Keratinocyte (primary cell): Measurements from ENCODE around the gene OBSCN. TPM values are rescaled to one million over a fixed set of nuclear protein-coding genes. Genes with fewer than 3 reads are reported as not detected.

ENCODE experiments used
- DNase-seq: peaks from one replicate; pipeline ENCODE4 v3.0.0-alpha.2; 2011; ENCODE audit warnings: low read depth, missing footprints, low spot score
- FAIRE-seq: peaks from 2 replicates; lab custom pipeline; 2011; peaks lifted over from hg19 to GRCh38; lab: Jason Lieb, UNC
- H2AFZ ChIP-seq: 2 replicates; pipeline ENCODE4 v1.6.0; 2012; ENCODE audit warnings: low read length, control low read depth, inconsistent platforms; ENCODE audit not compliant: control insufficient read depth
- H3K27ac ChIP-seq: 2 replicates; pipeline ENCODE4 v1.5.1; 2011; ENCODE audit warnings: low read length; ENCODE audit not compliant: control insufficient read depth, insufficient read depth
- H3K27me3 ChIP-seq: 3 replicates; pipeline ENCODE4 v1.6.0; 2011; ENCODE audit warnings: low read length; ENCODE audit not compliant: control insufficient read depth, insufficient read depth; ENCODE audit errors: extremely low read depth
- H3K36me3 ChIP-seq, 2 experiments: 2 replicates in 1 of 2; 3 replicates in 1 of 2; pipeline ENCODE4 v1.5.1; 2011; ENCODE audit warnings: low read length in 2 of 2, mild to moderate bottlenecking in 1 of 2; ENCODE audit not compliant: control insufficient read depth in 2 of 2, insufficient read depth in 2 of 2; ENCODE audit errors: extremely low read depth in 1 of 2
- H3K4me1 ChIP-seq: 3 replicates; pipeline ENCODE4 v1.5.1; 2011; ENCODE audit warnings: low read length; ENCODE audit not compliant: control insufficient read depth, insufficient read depth; ENCODE audit errors: extremely low read depth
- H3K4me2 ChIP-seq: 3 replicates; pipeline ENCODE4 v1.6.0; 2011; ENCODE audit warnings: low read depth, low read length; ENCODE audit not compliant: control insufficient read depth, insufficient read depth; ENCODE audit errors: extremely low read depth
- H3K4me3 ChIP-seq, 3 experiments: fragments of 200-600 bp in 1 of 3; sonication (generic) in 1 of 3; 2 replicates in 2 of 3; 3 replicates in 1 of 3; pipeline ENCODE4 v1.5.1; 2011 to 2016; ENCODE audit warnings: low read length in 3 of 3, mild to moderate bottlenecking in 3 of 3, control low read depth in 2 of 3, inconsistent platforms in 1 of 3, low read depth in 1 of 3, mixed read lengths in 1 of 3, mixed run types in 1 of 3, moderate library complexity in 1 of 3; ENCODE audit not compliant: control insufficient read depth in 2 of 3, insufficient read depth in 2 of 3; ENCODE audit errors: extremely low read depth in 1 of 3
- H3K79me2 ChIP-seq: 2 replicates; pipeline ENCODE4 v1.6.0; 2012; ENCODE audit warnings: low read length; ENCODE audit not compliant: control insufficient read depth, insufficient read depth
- H3K9ac ChIP-seq: 3 replicates; pipeline ENCODE4 v1.6.0; 2011; ENCODE audit warnings: low read length; ENCODE audit not compliant: control insufficient read depth, insufficient read depth; ENCODE audit errors: extremely low read depth
- H3K9me1 ChIP-seq: 3 replicates; pipeline ENCODE4 v1.6.0; 2011; ENCODE audit warnings: low read length; ENCODE audit not compliant: control insufficient read depth, insufficient read depth; ENCODE audit errors: extremely low read depth
- H3K9me3 ChIP-seq: 2 replicates; pipeline ENCODE4 v1.5.1; 2012; ENCODE audit warnings: low read depth, low read length; ENCODE audit not compliant: control insufficient read depth
- H4K20me1 ChIP-seq: 3 replicates; pipeline ENCODE4 v1.6.0; 2011; ENCODE audit warnings: low read length; ENCODE audit not compliant: control insufficient read depth, insufficient read depth; ENCODE audit errors: extremely low read depth
- EZH2 ChIP-seq: IDR thresholded peaks from one replicate; pipeline ENCODE4 v1.6.1; 2012; ENCODE audit warnings: inconsistent platforms, mild to moderate bottlenecking, low read length, moderate library complexity
- dilution Hi-C: fragments of 300-500 bp; cut with MboI; formaldehyde crosslinking; loops from one replicate; pipeline ENCODE4 v1.7.0; 2020; ENCODE audit warnings: low sequenced_read_pairs; ENCODE audit not compliant: extremely low pct_ligation_motif_present
- polyA plus RNA-seq, 5 experiments: library from polyadenylated mRNA; depleted of rRNA in 3 of 5; stranded (reverse) in 3 of 5; stranded (forward) in 1 of 5; unstranded in 1 of 5; fragments of >200 nt; gene quantifications; 1 replicate in 1 of 5; 2 replicates in 3 of 5; 3 replicates in 1 of 5; pipeline versions ENCODE4 v1.2.1 to v1.2.3, GENCODE V29; 2011 to 2012; ENCODE audit warnings: missing spikeins in 2 of 5, low read depth in 1 of 5, low replicate concordance in 1 of 5
- TF ChIP-seq, protein P1 (sequence below), 3 experiments: IDR thresholded peaks in 1 of 3; conservative IDR thresholded peaks in 1 of 3; optimal IDR thresholded peaks in 1 of 3; 2 replicates in 2 of 3; 3 replicates in 1 of 3; pipeline versions ENCODE3 to v1.5.1; 2011; ENCODE audit warnings: low read length in 3 of 3, mild to moderate bottlenecking in 3 of 3, moderate library complexity in 2 of 3, control low read depth in 1 of 3, inconsistent platforms in 1 of 3; ENCODE audit not compliant: insufficient read depth in 2 of 3; ENCODE audit errors: extremely low read depth in 1 of 3

OBSCN gene
- polyA plus RNA-seq, 1 donor (not counting 4 experiments of a cell fraction or from before 2014, with no cell fraction given) = 1.8 TPM

- no peak for TF ChIP-seq EZH2
- TF ChIP-seq, protein P1, sequence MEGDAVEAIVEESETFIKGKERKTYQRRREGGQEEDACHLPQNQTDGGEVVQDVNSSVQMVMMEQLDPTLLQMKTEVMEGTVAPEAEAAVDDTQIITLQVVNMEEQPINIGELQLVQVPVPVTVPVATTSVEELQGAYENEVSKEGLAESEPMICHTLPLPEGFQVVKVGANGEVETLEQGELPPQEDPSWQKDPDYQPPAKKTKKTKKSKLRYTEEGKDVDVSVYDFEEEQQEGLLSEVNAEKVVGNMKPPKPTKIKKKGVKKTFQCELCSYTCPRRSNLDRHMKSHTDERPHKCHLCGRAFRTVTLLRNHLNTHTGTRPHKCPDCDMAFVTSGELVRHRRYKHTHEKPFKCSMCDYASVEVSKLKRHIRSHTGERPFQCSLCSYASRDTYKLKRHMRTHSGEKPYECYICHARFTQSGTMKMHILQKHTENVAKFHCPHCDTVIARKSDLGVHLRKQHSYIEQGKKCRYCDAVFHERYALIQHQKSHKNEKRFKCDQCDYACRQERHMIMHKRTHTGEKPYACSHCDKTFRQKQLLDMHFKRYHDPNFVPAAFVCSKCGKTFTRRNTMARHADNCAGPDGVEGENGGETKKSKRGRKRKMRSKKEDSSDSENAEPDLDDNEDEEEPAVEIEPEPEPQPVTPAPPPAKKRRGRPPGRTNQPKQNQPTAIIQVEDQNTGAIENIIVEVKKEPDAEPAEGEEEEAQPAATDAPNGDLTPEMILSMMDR (optimal IDR thresholded peaks at IDR 0.05 in 1 of 3, IDR thresholded peaks at IDR 0.05 in 1 of 3, conservative IDR thresholded peaks at IDR 0.05 in 1 of 3; ENCODE audit: extremely low read depth in 1 of 3, insufficient read depth in 2 of 3, low read length in 3 of 3) = no peak
- Histone ChIP-seq H3K79me2 (no peaks in the 10 kb centered on the region), H3K4me2 (no peak overlapping the region), H3K36me3 (no peaks in the 10 kb centered on the region), H3K9ac (no peak overlapping the region), H3K27me3 (peaks cover 21% of the 10 kb centered on the region), H2AFZ (no peak overlapping the region), H3K4me3 (no peak overlapping the region), H3K27ac (no peak overlapping the region), H3K9me1 (no peaks in the 10 kb centered on the region), H4K20me1 (no peaks in the 10 kb centered on the region), H3K4me1 (peaks cover 2% of the 10 kb centered on the region), H3K9me3 (no peaks in the 10 kb centered on the region)
- dilution Hi-C loops = no loop called here
- FAIRE-seq (no peak), DNase-seq (no peak)
Measured at GRCh38 chr1:228375578-228376261, 167.9 kb downstream of the OBSCN start.

DNA sequence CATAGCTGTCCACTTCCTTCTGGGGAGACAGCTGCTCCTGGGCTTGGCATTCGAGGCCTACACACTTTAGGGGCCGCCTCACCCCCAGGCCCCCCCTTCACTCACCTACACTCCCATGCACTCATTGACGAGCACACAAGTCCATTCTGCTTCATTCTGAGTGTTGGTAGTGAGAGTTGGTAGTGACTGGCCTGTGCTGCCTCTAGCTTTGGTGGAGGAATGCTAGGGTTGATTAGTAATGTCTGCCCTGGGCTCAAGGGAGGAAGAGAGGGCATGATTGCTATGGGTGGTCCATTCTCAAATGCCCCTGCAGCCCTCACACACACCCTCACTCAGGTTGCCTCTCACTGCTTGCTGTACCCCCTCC is 168.4 kb downstream of the OBSCN start:
- no peak for FAIRE-seq

More for the DNA sequence above, 168.4 kb downstream of the OBSCN start:
- Histone ChIP-seq H3K9ac (no peak overlapping the region), H3K4me2 (no peak overlapping the region), H3K36me3 (no peaks in the 10 kb centered on the region), H2AFZ (no peak overlapping the region), H3K4me3 (no peak overlapping the region), H3K9me3 (no peaks in the 10 kb centered on the region), H3K27ac (no peak overlapping the region), H3K79me2 (no peaks in the 10 kb centered on the region), H3K27me3 (peaks cover 16% of the 10 kb centered on the region), H4K20me1 (no peaks in the 10 kb centered on the region), H3K4me1 (peaks cover 2% of the 10 kb centered on the region), H3K9me1 (no peaks in the 10 kb centered on the region)
- dilution Hi-C loops = no loop called here
- TF ChIP-seq, protein P1 (optimal IDR thresholded peaks at IDR 0.05 in 1 of 3, IDR thresholded peaks at IDR 0.05 in 1 of 3, conservative IDR thresholded peaks at IDR 0.05 in 1 of 3; ENCODE audit: extremely low read depth in 1 of 3, insufficient read depth in 2 of 3, low read length in 3 of 3) = no peak
- no peak for TF ChIP-seq EZH2
- no peak for DNase-seq
